ENCODE measurements around the gene TWIST1.
A peak's percentile ranks its signal among the peaks of the same experiment; 100 is the strongest.

TWIST1 gene

DNA sequence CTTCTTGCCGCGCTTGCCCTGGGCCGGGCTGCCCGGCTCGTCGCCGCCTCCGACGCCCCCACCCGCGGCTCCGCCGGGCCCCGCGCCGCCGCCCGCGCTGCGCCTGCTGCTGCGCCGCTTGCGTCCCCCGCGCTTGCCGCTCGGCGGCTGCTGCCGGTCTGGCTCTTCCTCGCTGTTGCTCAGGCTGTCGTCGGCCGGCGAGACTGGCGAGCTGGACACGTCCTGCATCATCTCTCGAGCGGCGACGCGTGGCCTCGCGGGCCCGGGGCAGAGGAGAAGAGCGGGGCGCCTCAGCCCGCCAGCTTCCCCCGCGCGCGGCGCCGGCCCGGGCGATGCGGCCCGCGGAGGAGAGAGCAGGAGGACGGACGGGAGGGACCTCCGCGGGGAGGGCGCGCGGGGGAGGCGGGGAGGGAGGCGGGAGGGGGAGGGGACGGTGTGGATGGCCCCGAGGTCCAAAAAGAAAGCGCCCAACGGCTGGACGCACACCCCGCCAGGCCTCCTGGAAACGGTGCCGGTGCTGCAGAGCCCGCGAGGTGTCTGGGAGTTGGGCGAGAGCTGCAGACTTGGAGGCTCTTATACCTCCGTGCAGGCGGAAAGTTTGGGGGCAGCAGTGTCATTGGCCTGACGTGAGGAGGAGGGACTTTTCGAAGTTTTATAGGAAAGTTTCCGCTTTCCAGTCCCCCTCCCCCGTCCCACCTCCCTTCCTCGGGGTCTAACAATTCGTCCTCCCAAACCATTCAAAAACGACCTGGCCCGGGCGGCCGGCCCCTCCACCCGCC lies at the start of gene TWIST1:
Gene TWIST1 (minus strand): TSS at position 546 of the 779 bp plus-strand sequence. CDS start 315 bp downstream, at position 231.
- peak; percentile 98 for DNase-seq (ENCODE audit: low read depth)

DNA sequence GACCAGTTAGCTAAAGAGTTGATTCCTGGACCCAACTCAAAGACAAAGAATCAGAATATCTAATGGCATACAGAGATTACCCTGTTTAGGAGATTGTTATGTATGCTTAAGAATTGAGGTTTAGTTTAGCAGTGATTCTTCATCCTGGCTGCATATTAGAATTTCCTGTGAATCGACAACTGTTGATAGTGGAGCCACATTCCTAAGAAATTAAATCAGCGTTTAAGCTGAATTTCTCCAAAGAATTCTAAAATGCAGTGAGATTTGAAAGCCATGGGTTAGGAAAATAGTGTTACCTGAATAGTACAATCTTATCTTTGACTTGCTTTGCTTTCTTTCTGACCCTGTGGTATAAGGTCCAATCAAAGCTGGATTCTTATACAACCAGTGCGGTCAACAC lies 44.2 kb upstream of the TWIST1 start:
- DNase-seq (ENCODE audit: low read depth), result no peak

GRCh38 chr7:19146699-19147098 lies 29.3 kb upstream of the TWIST1 start:
- DNase-seq (ENCODE audit: low read depth), result no peak

DNA sequence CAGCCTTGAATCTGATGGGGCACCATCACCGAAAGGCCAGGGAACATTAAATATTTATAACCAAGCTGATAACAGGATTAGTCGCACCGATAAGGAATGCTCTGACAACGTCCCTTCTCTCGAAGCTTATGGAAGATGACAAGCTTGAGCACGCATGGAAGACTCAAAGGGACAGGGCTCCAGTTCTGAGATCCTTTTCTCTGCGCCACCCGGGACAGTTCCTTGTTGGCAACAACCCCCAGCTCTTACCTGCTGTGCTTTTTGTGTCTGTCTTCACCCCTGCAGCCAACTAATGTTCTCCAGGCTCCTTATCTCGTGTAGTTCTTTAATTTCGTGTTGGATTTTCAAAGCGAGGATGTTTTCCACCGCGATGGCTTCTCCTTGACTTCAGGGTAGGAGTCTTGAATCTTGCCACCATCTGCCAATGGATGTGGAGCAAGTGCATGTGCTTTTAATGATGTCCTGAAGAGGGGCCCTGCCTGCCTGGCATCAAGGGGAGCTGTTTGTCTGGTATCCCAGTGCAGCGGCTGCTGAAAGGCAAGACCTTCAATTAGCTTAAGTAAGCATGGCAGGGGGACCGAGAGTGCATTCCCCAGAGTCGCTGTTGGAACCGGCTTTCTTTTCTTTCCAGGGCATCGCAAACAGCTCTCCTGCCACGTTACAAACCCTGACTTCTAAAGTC lies 28.1 kb upstream of the TWIST1 start:
- DNase-seq (ENCODE audit: low read depth), result no peak

DNA sequence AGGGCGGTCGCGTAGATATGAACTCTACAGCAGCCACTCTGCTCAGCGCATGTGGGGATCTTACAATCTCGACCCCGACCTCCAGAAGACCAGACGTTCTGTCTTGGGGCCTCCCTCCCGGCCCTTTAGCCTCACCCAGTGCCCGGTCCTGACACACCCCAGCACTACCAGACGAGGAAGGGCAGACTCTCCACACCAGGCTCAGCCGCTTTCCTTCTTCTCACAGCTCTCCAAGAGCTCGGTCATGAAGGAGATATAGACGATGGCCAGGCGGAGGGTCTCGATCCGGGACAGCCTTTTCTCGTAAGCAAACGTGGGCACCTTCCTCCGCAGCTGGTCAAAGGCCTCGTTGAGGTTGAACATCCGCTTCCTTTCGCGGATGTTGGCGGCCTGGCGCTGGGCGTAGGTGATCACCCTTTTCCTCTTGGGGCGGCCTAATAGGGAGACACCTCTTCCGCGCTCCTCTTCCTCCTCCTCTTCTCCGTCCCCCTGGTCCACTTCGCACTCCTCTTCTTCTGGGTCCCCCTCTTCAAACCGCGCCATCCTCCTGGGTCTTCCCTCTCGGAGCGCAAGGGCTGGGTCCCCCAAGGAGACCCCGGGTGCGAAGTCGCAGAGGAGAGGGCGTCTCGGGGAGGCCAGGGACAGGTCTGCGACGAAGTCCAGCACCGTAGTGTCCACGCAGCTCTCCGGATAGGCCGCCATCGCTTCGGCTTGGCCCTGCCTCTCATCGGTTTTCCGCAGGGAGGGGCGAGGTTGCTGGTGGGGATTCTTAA lies 27.4 kb upstream of the TWIST1 start, which contains the start of gene FERD3L:
Gene FERD3L (minus strand): TSS at position 761 of the 773 bp plus-strand sequence. CDS start 59 bp downstream, at position 702.
- DNase-seq (ENCODE audit: low read depth), result no peak

DNA sequence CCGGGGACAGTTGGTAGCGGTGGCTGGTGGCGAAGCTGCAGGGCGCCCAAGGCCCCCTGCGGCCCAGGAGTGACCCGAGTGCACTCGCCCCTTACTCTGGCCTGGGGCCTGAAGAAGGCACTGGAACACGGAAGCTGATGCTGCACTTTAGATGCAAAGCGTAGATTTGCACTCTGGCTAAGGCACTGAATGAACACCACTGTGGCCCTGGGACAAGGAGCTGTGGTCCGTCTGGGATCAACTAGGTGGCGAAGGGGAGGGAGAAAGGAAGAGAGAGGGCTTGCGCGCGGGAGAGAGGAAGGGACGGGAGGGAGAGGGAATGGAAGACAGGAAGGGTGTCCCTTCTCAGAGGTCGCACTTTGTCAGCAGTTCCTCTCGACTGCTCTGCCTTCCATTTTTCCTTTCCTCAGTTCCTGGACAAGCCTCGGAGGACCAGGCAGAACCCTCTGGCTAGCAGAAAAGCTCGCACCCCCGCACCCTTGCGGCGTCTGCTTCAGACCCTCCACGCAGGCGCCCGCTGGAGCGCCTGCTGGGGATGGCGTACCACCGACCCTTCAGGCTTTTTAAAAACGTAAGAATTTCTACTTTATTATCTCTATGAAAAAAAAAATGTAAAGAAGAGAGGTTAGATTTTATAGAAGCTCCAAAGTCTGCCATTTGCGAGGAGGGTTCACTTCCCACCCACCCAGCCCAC lies 26.6 kb upstream of the TWIST1 start:
- no peak for DNase-seq (ENCODE audit: low read depth)

GRCh38 chr7:19139706-19140327 lies 22.4 kb upstream of the TWIST1 start:
- DNase-seq (ENCODE audit: low read depth), result no peak

- no peak for DNase-seq (ENCODE audit: low read depth)
Observed at GRCh38 chr7:19133886-19134285, 16.4 kb upstream of the TWIST1 start.

GRCh38 chr7:19133390-19133789 lies 16.0 kb upstream of the TWIST1 start:
- DNase-seq (ENCODE audit: low read depth), result no peak

DNA sequence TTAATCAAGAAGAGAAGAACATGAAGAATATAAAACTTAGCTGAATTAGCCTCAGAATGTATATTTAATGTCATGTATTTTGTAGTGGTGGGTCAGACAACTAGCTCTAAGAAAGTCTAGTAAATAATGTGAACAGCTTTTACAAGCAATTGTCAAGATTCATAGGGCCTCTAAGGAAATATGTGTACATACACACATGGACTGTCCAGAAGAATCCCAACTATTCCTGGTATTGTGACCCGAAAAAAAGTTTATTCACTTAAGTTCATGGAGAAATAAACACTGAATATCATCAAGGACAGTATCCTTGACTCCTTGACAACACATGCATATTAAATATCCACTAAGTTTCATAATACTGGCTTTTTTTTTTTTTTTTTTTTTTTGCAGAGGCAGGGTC lies 11.4 kb upstream of the TWIST1 start:
- DNase-seq (ENCODE audit: low read depth), result no peak

DNA sequence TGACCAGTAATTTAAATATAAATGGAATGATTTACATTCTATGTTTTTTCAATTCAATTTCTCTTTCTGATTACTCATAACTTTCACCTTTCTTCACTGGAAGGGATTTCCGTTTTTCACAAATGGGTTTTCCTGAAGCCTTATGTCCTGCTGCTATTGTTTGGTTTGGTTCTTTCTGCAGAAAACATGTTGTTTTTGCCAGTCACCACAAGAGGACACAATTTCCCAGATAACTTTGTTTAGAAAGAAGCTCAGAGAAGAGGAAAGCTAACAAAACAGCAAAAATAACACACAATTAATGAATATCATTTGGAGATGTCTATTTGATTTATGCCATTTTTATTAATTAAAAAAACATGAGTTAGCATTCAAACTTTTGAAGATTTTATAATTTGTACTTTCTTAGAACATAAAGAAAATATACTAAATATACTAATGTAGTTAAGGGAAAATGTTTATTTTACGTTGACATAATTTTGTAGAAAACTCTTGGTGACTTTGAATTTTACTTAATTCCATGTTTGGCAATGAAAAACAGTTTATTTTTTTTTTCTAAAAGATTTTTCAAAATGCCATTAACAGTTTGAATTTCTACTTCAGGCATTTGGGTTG lies 4.6 kb upstream of the TWIST1 start:
- no peak for DNase-seq (ENCODE audit: low read depth)

- no peak for DNase-seq (ENCODE audit: low read depth)
Observed at GRCh38 chr7:19119870-19120486, 2.5 kb upstream of the TWIST1 start.

DNA sequence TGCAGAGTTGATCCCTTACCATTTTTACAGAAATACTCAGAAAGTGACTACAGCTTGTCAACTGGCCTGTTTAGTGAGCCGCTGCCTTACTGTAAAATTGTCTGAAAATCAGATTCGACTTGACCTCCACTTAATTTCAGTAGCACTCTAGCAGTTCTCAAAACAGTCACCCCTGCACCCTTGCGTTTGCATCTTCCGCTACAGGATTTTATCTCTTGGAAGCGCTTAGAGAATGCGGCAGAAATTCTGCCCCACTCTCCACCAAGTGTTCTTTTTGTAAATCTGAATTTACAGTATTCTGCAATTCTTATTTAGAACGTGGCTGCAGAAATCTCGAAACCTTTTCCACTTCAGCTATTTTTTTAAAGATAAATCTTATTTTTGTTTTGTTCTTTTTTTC lies 1.9 kb upstream of the TWIST1 start:
- DNase-seq (ENCODE audit: low read depth), result no peak

GRCh38 chr7:19118636-19119371 lies 1.4 kb upstream of the TWIST1 start:
- DNase-seq (ENCODE audit: low read depth), result no peak

DNA sequence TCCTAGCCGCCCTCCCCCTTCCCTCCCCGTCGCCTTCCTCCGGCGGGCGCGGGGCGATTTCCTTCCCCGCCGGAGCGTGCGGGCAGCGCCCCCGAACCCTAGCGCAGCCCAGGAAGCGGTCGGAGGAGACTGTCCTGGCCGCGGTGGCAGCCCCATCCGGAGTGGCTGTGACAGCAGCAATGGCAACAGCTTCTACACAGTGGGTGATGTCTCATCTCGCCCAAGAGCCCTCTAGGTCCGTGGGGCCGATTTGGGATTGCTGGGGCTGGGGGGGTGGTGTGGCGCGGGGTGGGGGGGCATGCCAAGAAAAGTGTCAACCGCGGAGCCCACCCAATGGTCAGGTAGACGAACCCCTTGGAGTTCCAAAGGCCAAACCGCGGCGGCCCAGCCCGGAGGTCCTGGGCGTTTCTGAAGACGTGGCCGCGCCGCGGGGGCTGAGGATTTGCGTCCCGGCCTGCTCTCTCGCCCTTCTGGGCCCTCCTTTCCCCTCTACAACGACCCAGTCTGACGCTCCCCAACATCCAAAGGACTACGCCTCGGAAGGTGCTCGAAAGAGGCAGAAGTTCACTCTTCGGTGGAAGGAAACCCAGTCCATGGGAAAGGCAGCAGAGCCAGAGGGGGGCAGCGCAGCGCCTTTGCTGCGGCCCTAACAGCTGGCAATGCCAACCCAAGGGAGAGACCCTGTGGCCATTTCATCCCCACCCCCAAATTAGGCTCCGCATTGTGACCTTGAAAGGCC lies 603 bp upstream of the TWIST1 start:
- DNase-seq (ENCODE audit: low read depth), result no peak

- no peak for DNase-seq (ENCODE audit: low read depth)
Observed at GRCh38 chr7:19116121-19117090, 1.0 kb downstream of the TWIST1 start.

- DNase-seq (ENCODE audit: low read depth), result no peak
Observed at GRCh38 chr7:19114551-19114855, 2.9 kb downstream of the TWIST1 start.

GRCh38 chr7:19113855-19114550 lies 3.4 kb downstream of the TWIST1 start:
- no peak for DNase-seq (ENCODE audit: low read depth)

All from fibroblast of the conjunctiva (primary cell).